CD4-positive, alpha-beta T cell treated with Interleukin-21 for 1 hour (primary cell): ENCODE results near the gene CYLD.
A peak's percentile ranks its signal among the peaks of the same experiment; 100 is the strongest.

Experiments
- DNase-seq: peaks from one replicate; pipeline ENCODE4 v3.0.0-alpha.2; 2020

The CYLD gene

GRCh38 chr16:50789757-50790156, 47.9 kb downstream of the CYLD start:
- no peak for DNase-seq

GRCh38 chr16:50791522-50791921, 49.6 kb downstream of the CYLD start:
- DNase-seq: no peak

- no peak for DNase-seq
Measured at GRCh38 chr16:50796829-50797228, 54.9 kb downstream of the CYLD start.

- DNase-seq: no peak
Measured at GRCh38 chr16:50797456-50797855, 55.6 kb downstream of the CYLD start.

- no peak for DNase-seq
Measured at GRCh38 chr16:50800074-50800473, 58.2 kb downstream of the CYLD start.

- DNase-seq: no peak
Measured at GRCh38 chr16:50801036-50801435, 59.1 kb downstream of the CYLD start.

- no peak for DNase-seq
Measured at GRCh38 chr16:50802000-50802399, 60.1 kb downstream of the CYLD start.

GRCh38 chr16:50802961-50803360, 61.1 kb downstream of the CYLD start:
- DNase-seq: no peak

GRCh38 chr16:50804290-50804907, 62.5 kb downstream of the CYLD start:
- no peak for DNase-seq

GRCh38 chr16:50806099-50807062, 64.5 kb downstream of the CYLD start:
- DNase-seq: peak; percentile 91

- no peak for DNase-seq
Measured at GRCh38 chr16:50808929-50809538, 67.1 kb downstream of the CYLD start.

- DNase-seq: no peak
Measured at GRCh38 chr16:50809561-50809960, 67.7 kb downstream of the CYLD start.

- no peak for DNase-seq
Measured at GRCh38 chr16:50810241-50810965, 68.5 kb downstream of the CYLD start.

- DNase-seq: no peak
Measured at GRCh38 chr16:50812046-50812445, 70.2 kb downstream of the CYLD start.

GRCh38 chr16:50812876-50813466, 71.1 kb downstream of the CYLD start:
- DNase-seq: no peak

GRCh38 chr16:50814052-50814451, 72.2 kb downstream of the CYLD start:
- DNase-seq: no peak

GRCh38 chr16:50814541-50814940, 72.7 kb downstream of the CYLD start:
- DNase-seq: no peak

GRCh38 chr16:50815382-50815781, 73.5 kb downstream of the CYLD start:
- DNase-seq: no peak

GRCh38 chr16:50816901-50817555, 75.1 kb downstream of the CYLD start:
- no peak for DNase-seq

- DNase-seq: no peak
Measured at GRCh38 chr16:50818380-50818779, 76.5 kb downstream of the CYLD start.

GRCh38 chr16:50819706-50820105, 77.8 kb downstream of the CYLD start:
- no peak for DNase-seq

- DNase-seq: no peak
Measured at GRCh38 chr16:50820225-50820624, 78.3 kb downstream of the CYLD start.
